Measurements from ENCODE around the gene TMIGD3.

Gene TMIGD3

GRCh38 chr1:111507411-111508201, 4.2 kb upstream of the TMIGD3 start:
- DNase-seq, result peak; percentile 82

DNA sequence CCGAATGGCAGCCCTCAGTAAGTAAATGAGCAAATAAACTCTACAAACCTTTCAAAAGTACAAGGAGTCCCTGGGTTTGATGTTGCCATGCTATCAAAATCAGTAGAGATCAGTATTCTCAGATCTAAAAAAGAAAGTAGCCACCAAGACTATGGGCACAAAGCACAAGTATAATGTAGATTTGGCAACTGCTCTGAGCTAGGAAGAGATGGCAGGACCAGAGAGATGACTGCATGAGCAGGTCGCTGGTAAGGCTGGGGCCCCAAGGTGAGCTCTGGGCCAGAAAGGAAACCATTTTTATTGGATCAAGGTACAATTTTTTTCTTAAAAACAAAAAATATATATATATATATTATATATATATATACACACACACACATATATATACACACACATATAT, 3.1 kb upstream of the TMIGD3 start:
- DNase-seq, result no peak

GRCh38 chr1:111505641-111506119, 2.2 kb upstream of the TMIGD3 start:
- no peak for DNase-seq

- no peak for DNase-seq
Measured at GRCh38 chr1:111504097-111504496, 664 bp upstream of the TMIGD3 start.

- no peak for DNase-seq
Measured at GRCh38 chr1:111501645-111502044, 1.8 kb downstream of the TMIGD3 start.

GRCh38 chr1:111499026-111499785, 4.2 kb downstream of the TMIGD3 start:
- no peak for DNase-seq

DNA sequence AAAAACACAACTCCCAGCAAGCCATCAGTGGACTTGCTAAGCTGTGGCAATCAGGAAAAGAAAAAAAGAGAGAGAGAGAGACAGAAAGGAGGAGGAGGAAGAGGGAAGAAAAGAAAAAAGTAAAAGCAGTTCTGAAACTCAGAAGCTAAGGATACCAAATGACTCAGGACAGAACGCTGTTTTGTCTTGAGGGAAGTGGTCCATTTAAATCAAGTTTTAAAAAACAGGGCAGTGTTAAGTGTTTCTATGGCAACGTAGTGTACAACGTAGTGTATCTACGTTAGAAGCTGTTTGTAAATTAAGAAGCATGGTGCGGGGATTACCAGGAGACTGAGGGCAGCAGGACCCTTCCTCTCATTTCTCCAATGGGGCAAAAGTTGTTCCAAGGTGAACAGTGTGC, 5.8 kb downstream of the TMIGD3 start:
- no peak for DNase-seq

DNA sequence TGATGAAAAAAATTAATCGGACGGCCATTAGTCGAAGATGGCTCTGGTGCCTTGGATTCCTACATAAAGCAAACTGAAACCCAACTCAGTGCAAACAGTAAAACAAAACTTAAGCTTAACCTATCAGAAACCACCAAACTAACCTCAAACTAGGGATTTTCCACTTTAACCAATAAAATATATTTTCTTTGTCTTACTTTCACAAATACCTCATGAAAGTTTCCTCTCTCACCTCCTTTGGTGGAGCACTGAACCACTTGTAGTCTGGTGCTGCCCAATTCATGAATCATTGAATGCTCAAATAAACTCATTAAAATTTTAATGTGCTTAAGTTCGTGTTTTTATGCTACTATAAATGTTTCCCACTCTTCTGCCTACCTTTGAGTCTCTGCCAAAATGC, 7.0 kb downstream of the TMIGD3 start:
- DNase-seq, result no peak

DNA sequence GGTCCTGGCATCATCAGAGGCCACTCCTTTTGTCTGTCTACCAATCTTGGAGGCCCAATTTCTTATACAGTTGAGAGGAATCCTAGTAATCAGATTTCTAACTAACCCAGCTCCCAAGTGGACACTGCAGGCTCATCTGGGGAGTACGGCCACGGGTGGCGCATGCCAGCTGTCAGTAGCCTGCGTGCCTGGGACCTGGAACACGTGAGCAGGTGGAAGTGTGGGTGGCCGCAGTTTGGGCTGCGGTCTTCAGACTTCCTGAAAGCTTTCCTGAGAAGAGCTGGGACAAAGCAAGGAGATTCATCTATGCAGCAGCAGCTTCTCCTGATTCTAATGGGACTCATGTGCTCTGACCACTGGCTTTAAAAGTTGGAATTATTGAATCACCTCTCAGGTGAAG, 12.4 kb downstream of the TMIGD3 start:
- DNase-seq, result no peak

DNA sequence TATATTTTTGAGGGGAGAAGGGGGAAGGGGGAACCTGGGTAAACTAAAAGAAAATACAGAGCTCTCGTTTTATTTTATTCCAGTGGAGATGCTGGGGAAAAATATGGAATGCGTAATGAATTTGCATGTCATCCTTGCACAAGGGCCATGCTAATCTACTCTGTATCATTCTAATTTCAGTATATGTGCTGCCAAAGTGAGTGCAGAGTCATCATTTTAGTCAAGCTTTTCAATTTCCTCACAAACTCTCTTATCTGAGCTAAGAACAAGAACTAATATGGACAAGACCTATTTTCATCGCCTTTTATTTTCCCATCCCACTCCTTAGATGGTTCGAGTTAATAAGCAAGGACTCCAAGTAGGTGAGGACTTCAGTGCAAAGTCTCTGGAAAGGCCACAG, 13.2 kb downstream of the TMIGD3 start:
- no peak for DNase-seq

GRCh38 chr1:111489604-111490003, 13.8 kb downstream of the TMIGD3 start:
- no peak for DNase-seq

- DNase-seq, result no peak
Measured at GRCh38 chr1:111488669-111489068, 14.8 kb downstream of the TMIGD3 start.

GRCh38 chr1:111487133-111487532, 16.3 kb downstream of the TMIGD3 start:
- no peak for DNase-seq

GRCh38 chr1:111486431-111486830, 17.0 kb downstream of the TMIGD3 start:
- no peak for DNase-seq

DNA sequence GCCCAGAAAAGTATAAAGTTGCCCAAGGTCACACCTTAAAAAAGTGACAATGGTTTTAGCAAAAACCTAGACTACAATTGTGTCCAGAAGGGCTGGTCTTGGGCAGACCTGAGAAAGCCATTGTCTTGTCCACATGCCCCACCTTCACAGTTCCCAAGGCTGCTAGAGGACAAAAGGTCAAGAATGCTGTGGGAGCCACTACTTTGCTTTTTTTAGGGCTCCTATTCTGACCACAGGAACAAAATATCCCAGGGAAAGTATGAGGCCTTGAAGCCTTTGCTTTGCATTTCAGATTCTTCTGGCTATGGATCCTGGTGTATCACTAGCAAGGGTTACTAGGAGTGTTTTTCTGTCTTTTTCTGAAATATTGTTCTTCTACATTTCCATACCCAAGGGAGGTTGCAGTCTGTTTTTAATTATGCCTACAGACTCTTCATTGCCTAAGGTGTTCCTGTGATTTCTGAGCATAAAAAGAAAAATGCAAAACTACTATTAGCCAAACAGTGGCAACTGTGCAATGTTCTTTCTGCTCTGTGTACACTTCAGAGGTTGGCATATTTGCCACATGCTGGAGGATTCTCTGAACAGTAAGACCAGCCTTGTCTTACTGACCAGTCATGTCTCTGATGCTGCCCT, 18.9 kb downstream of the TMIGD3 start:
- no peak for DNase-seq

DNA sequence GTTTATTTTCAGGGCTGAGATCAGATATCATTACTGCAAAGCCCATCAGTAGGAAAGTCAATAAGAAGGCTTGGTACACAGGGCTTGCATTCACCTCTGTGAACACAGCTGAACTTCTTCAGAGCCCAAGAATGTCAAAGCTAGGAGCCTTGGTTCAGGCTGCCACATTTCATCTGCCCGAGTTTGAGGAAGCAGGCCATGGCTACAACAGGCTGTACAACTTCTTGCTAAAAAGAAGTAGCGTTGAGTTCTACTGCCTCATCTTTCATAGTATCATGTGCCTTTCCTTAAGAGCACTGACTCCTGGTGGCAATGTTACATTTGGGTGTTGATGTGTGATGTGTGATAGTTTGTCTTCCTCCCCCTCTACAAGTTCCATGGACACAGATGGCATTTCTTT, 19.6 kb downstream of the TMIGD3 start:
- no peak for DNase-seq

- no peak for DNase-seq
Measured at GRCh38 chr1:111483166-111483565, 20.3 kb downstream of the TMIGD3 start.

DNA sequence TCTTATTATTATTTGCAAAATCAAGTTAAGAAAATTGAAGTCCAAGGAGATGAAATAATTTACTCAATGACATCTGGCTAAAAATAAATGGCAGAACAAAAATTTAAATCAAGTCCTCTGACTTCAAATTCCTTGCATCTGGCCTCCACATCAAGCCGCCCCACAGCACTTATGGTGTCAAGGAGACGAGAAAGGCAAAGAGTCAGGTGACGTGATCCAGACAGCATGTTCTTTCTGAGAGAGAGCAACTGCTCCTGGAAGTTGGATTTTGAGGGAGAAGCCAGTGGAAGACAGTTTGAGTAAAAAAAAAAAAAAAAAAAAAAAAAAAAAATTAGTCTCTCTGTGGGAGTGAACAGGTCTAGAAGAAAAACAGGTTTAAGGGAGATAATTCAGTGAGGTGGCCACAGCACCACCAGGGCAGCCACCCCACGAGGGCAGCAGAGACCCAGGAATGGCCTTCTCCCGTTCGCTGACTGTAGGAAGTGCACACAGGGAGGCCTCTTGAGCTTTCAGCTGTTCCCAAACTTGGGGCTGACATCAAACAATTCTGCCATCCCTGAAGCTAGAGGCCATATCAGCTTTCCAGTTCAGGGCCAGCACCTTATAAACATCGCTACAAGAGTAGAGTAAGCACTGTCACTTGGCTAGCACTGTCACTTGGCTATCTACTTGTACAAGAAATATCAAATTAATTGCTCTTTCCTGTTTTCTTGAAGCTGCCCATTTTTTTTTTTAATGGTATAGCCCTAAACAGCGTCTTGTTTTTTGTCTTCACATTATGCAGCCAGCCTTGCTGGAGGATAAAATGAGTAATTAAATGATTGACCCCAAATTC, 21.8 kb downstream of the TMIGD3 start:
- peak; percentile 81 for DNase-seq

DNA sequence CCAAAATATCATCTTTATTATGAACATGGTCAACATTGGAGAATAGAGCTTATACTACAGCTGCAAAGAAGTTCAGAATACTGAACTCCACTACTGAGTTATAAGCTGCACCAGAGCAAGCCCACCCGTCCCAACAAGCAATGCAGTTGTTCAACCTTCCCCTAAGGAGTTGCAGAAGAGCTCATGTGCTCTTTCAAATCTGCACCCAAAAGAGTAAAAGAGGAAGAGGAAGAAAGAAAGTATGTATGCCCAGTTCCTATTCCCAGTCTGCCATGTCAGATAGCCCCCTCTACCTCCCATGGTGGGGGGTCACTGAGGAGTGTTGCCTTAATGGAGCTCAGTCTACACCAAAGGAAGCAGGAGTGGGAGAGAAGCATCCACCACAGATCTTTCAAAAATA, 22.8 kb downstream of the TMIGD3 start:
- DNase-seq, result no peak

DNA sequence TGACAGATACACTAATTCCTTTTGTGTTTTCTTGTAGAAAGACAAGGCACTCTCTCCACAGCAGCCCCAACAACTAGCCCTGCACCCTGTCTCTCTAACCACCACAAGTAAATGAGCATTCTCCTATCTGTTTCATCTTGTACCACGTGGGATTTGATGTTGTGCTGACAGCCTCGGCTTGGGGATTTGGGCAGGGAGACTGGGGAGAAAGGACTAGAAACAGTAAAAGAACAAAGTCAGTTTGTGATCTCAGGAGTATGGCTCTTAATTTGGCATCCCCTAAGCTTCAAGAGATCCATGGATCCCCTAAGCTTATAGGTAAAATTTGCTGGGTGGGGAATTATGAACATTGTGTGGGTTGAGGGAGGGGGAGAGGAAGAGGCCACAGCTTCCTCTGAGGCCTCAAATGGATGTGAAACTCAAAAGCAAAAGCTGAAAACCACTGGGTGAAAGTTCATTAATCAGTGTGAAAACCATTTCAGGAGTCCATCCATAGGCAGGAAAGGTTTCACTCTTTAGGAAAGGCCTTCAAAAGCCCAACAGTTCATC, 26.6 kb downstream of the TMIGD3 start:
- no peak for DNase-seq

DNA sequence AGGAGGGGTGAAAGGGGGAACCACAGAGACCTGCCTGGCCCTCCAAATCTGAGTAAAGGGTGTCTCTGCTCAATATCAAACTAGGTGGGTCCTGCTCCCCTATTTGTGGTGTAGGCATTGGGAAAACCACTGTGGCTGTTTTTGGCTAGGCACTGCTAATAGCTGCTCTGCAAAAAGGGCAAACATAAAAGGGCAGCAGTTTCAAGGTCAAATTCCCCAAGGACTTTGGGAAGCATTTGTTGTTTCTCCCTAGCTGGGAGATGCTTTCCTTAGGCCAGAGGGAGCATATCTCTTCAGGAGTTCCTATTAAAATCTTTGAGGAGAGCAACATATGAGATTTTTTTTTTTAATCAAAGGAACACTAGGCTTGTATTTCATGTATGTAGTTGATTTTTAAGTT, 27.2 kb downstream of the TMIGD3 start:
- no peak for DNase-seq

GRCh38 chr1:111475701-111476100, 27.7 kb downstream of the TMIGD3 start:
- no peak for DNase-seq

DNA sequence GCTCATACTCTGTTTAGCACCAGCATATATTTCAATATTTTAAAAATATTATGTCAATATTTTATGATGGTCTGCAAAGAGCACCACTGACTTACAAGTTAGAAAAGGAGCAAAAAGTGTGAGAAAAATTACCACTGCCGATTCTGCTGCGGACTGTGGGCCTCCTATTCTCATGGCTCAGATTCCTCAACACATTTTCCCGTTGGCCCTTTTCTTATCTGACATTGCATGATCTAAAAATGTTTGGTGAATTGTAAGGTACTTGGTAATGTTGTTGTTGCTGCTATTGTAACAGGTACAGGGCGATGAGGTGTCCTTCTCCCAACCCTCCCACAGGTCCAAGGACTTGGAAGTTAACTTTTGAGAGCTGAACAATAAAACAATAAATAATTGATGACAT, 28.9 kb downstream of the TMIGD3 start:
- no peak for DNase-seq
